HCT116 (cell line): ENCODE measurements around the gene EPHX1. TPM values are rescaled to one million over a fixed set of nuclear protein-coding genes. Genes with fewer than 3 reads are reported as not detected.

ENCODE experiments used
- ATAC-seq: fragments of 200-7000 bp; cut with Tn5 transposase; 2 replicates; pipeline ENCODE4 v1.9.1; 2020; ENCODE audit warnings: mild to moderate bottlenecking, moderate library complexity
- BruUV-seq: library from RNA; stranded (reverse); fragments of 400-500 nt; replicated peaks from 2 replicates; lab custom pipeline; 2021; lab: Mats Ljungman, UMichigan
- CTCF ChIA-PET: fragments of 300-600 bp; sonication (Branson Sonifier 250); formaldehyde crosslinking; loops from one replicate; lab custom pipeline; 2021; ENCODE audit warnings: antibody characterized with exemption; lab: Charles Lee
- POLR2A ChIA-PET: fragments of 300-600, 350-600 bp; sonication (Branson Sonifier 250); formaldehyde crosslinking; loops from one replicate; lab custom pipeline; 2021; ENCODE audit warnings: antibody characterized with exemption; lab: Charles Lee
- RAD21 ChIA-PET, 2 experiments: fragments of 300-600 bp; sonication (Branson Sonifier 250); formaldehyde crosslinking; loops; one replicate each; lab custom pipeline; 2023; ENCODE audit warnings: low total read pairs in 2 of 2; ENCODE audit not compliant: uncharacterized antibody in 2 of 2, unreplicated experiment in 2 of 2, low non-redundant PET in 1 of 2; lab: Charles Lee
- DNase-seq: peaks from one replicate; pipeline ENCODE4 v3.0.0-alpha.2; 2010; ENCODE audit warnings: low read depth, low spot score
- H2AFZ ChIP-seq: fragments of 200-600 bp; shearing (Covaris generic), sonication (generic); 2 replicates; pipeline ENCODE4 v1.6.1; 2017; ENCODE audit warnings: low read depth, mixed run types, mixed read lengths, antibody characterized with exemption, low read length; ENCODE audit not compliant: poor library complexity, severe bottlenecking
- H3K27ac ChIP-seq: 2 replicates; pipeline ENCODE4 v1.5.1; 2012; ENCODE audit warnings: low read depth, low read length
- H3K27me3 ChIP-seq: fragments of 200-600 bp; sonication (generic); 2 replicates; pipeline ENCODE4 v1.6.1; 2016; ENCODE audit warnings: mixed run types, low read length, mixed read lengths; ENCODE audit not compliant: insufficient read depth
- H3K36me3 ChIP-seq, 2 experiments: fragments of 200-500 bp in 1 of 2; fragments of 200-600 bp in 1 of 2; sonication (Bioruptor generic) in 1 of 2; sonication (generic) in 1 of 2; 2 replicates each; pipeline versions ENCODE4 v1.5.1 to v1.6.1; 2014 to 2016; ENCODE audit warnings: low read length in 2 of 2, inconsistent platforms in 1 of 2, mixed read lengths in 1 of 2, mixed run types in 1 of 2; ENCODE audit not compliant: insufficient read depth in 2 of 2, control insufficient read depth in 1 of 2
- H3K4me1 ChIP-seq, 2 experiments: fragments of 200-600 bp in 1 of 2; sonication (generic) in 1 of 2; 2 replicates each; pipeline versions ENCODE4 v1.5.1 to v1.6.1; 2012 to 2017; ENCODE audit warnings: low read length in 2 of 2, inconsistent platforms in 1 of 2, mild to moderate bottlenecking in 1 of 2, mixed read lengths in 1 of 2, mixed run types in 1 of 2, moderate library complexity in 1 of 2; ENCODE audit not compliant: insufficient read depth in 2 of 2, control insufficient read depth in 1 of 2
- H3K4me2 ChIP-seq: fragments of 200-600 bp; sonication (generic); 2 replicates; pipeline ENCODE4 v1.6.1; 2017; ENCODE audit warnings: mixed run types, low read length, mixed read lengths
- H3K4me3 ChIP-seq, 2 experiments: fragments of 200-600 bp in 1 of 2; sonication (generic) in 1 of 2; replicated peaks in 1 of 2; 2 replicates each; pipeline ENCODE4 v1.5.1; 2011 to 2016; ENCODE audit warnings: low read length in 2 of 2, control low read depth in 1 of 2, low read depth in 1 of 2, mild to moderate bottlenecking in 1 of 2, mixed read lengths in 1 of 2, mixed run types in 1 of 2
- H3K79me2 ChIP-seq: fragments of 200-600 bp; sonication (generic); 2 replicates; pipeline ENCODE4 v1.6.1; 2017; ENCODE audit warnings: mild to moderate bottlenecking, mixed run types, low read length, moderate library complexity, mixed read lengths; ENCODE audit not compliant: insufficient read depth
- H3K9ac ChIP-seq: fragments of 200-600 bp; sonication (generic); 2 replicates; pipeline ENCODE4 v1.6.1; 2016; ENCODE audit warnings: low read length, mixed read lengths
- H3K9me2 ChIP-seq: fragments of 200-600 bp; sonication (generic), shearing (Covaris generic); 2 replicates; pipeline ENCODE4 v1.6.1; 2017; ENCODE audit warnings: mixed run types, mild to moderate bottlenecking, moderate library complexity; ENCODE audit not compliant: insufficient read depth
- H3K9me3 ChIP-seq, 2 experiments: fragments of 200-500 bp in 1 of 2; fragments of 200-600 bp in 1 of 2; sonication (Bioruptor generic) in 1 of 2; sonication (generic) in 1 of 2; 2 replicates each; pipeline ENCODE4 v1.6.1; 2014 to 2017; ENCODE audit warnings: low read length in 2 of 2, mixed read lengths in 2 of 2, inconsistent platforms in 1 of 2, low read depth in 1 of 2, mild to moderate bottlenecking in 1 of 2, mixed run types in 1 of 2, moderate library complexity in 1 of 2; ENCODE audit not compliant: control insufficient read depth in 1 of 2, insufficient read depth in 1 of 2
- H4K20me1 ChIP-seq: fragments of 200-600 bp; sonication (generic), shearing (Covaris generic); 2 replicates; pipeline ENCODE4 v1.6.1; 2017; ENCODE audit warnings: mixed run types, mild to moderate bottlenecking, moderate library complexity; ENCODE audit not compliant: insufficient read depth
- CBX3 ChIP-seq: IDR thresholded peaks from 2 replicates; pipeline ENCODE4 v1.6.1; 2012; ENCODE audit warnings: low read depth
- CEBPB ChIP-seq: IDR thresholded peaks from 2 replicates; pipeline ENCODE4 v1.6.1; 2012; ENCODE audit warnings: low read depth
- EGR1 ChIP-seq: IDR thresholded peaks from 2 replicates; pipeline ENCODE4 v1.6.1; 2012; ENCODE audit warnings: low read depth
- ELF1 ChIP-seq: IDR thresholded peaks from 2 replicates; pipeline ENCODE4 v1.6.1; 2012; ENCODE audit warnings: low read depth, borderline replicate concordance
- EZH2 ChIP-seq: fragments of 200-600 bp; sonication (generic); IDR thresholded peaks from 2 replicates; pipeline ENCODE4 v1.6.1; 2017; ENCODE audit warnings: antibody characterized with exemption, mixed run types
- EZH2phosphoT487 ChIP-seq: fragments of 200-600 bp; IDR thresholded peaks from 2 replicates; pipeline ENCODE4 v1.6.1; 2018; ENCODE audit warnings: antibody characterized with exemption, borderline replicate concordance
- FOSL1 ChIP-seq: IDR thresholded peaks from 2 replicates; pipeline ENCODE4 v1.6.1; 2012; ENCODE audit warnings: low read depth
- JUND ChIP-seq: IDR thresholded peaks from 2 replicates; pipeline ENCODE4 v1.6.1; 2012
- POLR2A ChIP-seq: IDR thresholded peaks from 2 replicates; pipeline ENCODE4 v1.7.0; 2011; ENCODE audit warnings: borderline replicate concordance; ENCODE audit not compliant: insufficient read depth, insufficient read length; ENCODE audit errors: extremely low read depth
- POLR2AphosphoS5 ChIP-seq: IDR thresholded peaks from 2 replicates; pipeline ENCODE4 v1.6.1; 2011; ENCODE audit warnings: mild to moderate bottlenecking, low read depth, low read length, moderate library complexity
- RAD21 ChIP-seq: IDR thresholded peaks from 2 replicates; pipeline ENCODE4 v1.6.1; 2012; ENCODE audit warnings: low read depth, mild to moderate bottlenecking
- SIN3A ChIP-seq: IDR thresholded peaks from 2 replicates; pipeline ENCODE4 v1.6.1; 2012; ENCODE audit warnings: low read depth
- SP1 ChIP-seq: IDR thresholded peaks from 2 replicates; pipeline ENCODE4 v1.6.1; 2012; ENCODE audit warnings: low read depth
- SRF ChIP-seq: IDR thresholded peaks from 2 replicates; pipeline ENCODE4 v1.6.1; 2012; ENCODE audit warnings: low read depth
- TCF7L2 ChIP-seq: IDR thresholded peaks from 2 replicates; pipeline ENCODE4 v1.7.0; 2011; ENCODE audit warnings: borderline replicate concordance, inconsistent platforms; ENCODE audit not compliant: insufficient read depth, insufficient read length; ENCODE audit errors: extremely low read depth
- ZFX ChIP-seq: fragments of 450-650 bp; IDR thresholded peaks from 2 replicates; pipeline ENCODE4 v1.6.1; 2017
- intact Hi-C: fragments of 100-400 bp; cut with micrococcal nuclease; formaldehyde crosslinking; loops from 2 replicates; pipeline ENCODE4 v1.10.0; 2022
- total RNA-seq: library from RNA; stranded (reverse); gene quantifications from one replicate; pipeline ENCODE4 v1.2.1, GENCODE V29; 2021; ENCODE audit not compliant: unreplicated experiment
- TF ChIP-seq, protein P1 (sequence below): IDR thresholded peaks from 2 replicates; pipeline ENCODE4 v1.6.1; 2012
- TF ChIP-seq, protein P2 (sequence below): IDR thresholded peaks from 2 replicates; pipeline ENCODE4 v1.6.1; 2011; ENCODE audit warnings: mild to moderate bottlenecking, low read length, moderate library complexity; ENCODE audit not compliant: insufficient replicate concordance; ENCODE audit errors: extremely low read depth
- TF ChIP-seq, protein P3 (sequence below): IDR thresholded peaks from 2 replicates; pipeline ENCODE4 v1.6.1; 2012; ENCODE audit warnings: low read depth
- TF ChIP-seq, protein P4 (sequence below): IDR thresholded peaks from 2 replicates; pipeline ENCODE4 v1.6.1; 2012

The EPHX1 gene
- total RNA-seq, 1 experiment from 2014 or later, result 44.6 TPM

DNA sequence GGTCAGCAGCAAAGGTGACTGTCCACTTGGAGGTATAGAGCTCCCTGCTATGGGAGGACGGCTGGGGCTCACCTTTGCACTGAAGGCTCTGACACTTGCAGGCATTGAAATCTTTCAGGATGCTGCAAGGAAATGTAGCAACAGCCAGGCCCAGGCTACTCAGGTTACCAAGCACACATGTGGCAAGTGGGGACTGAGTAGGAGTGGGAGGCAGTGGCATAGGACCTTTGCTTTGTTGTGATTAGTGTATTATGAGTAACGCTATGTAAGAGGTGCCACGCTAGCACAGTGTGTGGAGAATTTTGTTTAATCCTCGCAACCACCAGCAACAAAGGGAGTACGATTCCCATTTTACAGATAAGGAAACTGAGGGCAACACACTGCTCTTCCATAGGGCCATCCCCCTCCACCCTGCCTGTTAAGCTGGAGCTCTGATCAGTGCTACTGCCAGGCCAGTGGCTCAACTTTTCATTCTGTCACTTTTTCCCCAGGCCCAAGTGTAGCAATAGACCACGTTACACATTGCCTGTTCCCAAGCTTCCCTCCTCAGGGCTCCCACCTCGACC is 51.0 kb downstream of the EPHX1 start:
- H3K4me3 ChIP-seq, result no peak overlapping the region
- ATAC-seq (no peak), DNase-seq (no peak)
- no peaks in the 10 kb centered on the region for H3K79me2 ChIP-seq
- no peaks in the 10 kb centered on the region for H3K9me3 ChIP-seq
- ChIA-PET POLR2A (no interaction called here), RAD21 (no interaction called here), CTCF (no interaction called here)
- TF ChIP-seq POLR2A, result no peak
- no peak for TF ChIP-seq SP1
- TF ChIP-seq CEBPB, result no peak
- TF ChIP-seq EGR1, result no peak
- no peak for TF ChIP-seq RAD21
- TF ChIP-seq SIN3A, result no peak
- TF ChIP-seq, protein P1, sequence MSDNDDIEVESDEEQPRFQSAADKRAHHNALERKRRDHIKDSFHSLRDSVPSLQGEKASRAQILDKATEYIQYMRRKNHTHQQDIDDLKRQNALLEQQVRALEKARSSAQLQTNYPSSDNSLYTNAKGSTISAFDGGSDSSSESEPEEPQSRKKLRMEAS, result no peak
- TF ChIP-seq TCF7L2, result no peak
- no peak for TF ChIP-seq ZFX
- TF ChIP-seq CBX3, result no peak
- TF ChIP-seq FOSL1, result no peak
- TF ChIP-seq EZH2phosphoT487, result no peak
- TF ChIP-seq, protein P2, sequence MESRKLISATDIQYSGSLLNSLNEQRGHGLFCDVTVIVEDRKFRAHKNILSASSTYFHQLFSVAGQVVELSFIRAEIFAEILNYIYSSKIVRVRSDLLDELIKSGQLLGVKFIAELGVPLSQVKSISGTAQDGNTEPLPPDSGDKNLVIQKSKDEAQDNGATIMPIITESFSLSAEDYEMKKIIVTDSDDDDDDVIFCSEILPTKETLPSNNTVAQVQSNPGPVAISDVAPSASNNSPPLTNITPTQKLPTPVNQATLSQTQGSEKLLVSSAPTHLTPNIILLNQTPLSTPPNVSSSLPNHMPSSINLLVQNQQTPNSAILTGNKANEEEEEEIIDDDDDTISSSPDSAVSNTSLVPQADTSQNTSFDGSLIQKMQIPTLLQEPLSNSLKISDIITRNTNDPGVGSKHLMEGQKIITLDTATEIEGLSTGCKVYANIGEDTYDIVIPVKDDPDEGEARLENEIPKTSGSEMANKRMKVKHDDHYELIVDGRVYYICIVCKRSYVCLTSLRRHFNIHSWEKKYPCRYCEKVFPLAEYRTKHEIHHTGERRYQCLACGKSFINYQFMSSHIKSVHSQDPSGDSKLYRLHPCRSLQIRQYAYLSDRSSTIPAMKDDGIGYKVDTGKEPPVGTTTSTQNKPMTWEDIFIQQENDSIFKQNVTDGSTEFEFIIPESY, result no peak
- no peak for TF ChIP-seq EZH2
- no peak for TF ChIP-seq JUND
- TF ChIP-seq POLR2AphosphoS5, result no peak
- no peak for TF ChIP-seq SRF
- TF ChIP-seq ELF1, result no peak
- TF ChIP-seq, protein P3, sequence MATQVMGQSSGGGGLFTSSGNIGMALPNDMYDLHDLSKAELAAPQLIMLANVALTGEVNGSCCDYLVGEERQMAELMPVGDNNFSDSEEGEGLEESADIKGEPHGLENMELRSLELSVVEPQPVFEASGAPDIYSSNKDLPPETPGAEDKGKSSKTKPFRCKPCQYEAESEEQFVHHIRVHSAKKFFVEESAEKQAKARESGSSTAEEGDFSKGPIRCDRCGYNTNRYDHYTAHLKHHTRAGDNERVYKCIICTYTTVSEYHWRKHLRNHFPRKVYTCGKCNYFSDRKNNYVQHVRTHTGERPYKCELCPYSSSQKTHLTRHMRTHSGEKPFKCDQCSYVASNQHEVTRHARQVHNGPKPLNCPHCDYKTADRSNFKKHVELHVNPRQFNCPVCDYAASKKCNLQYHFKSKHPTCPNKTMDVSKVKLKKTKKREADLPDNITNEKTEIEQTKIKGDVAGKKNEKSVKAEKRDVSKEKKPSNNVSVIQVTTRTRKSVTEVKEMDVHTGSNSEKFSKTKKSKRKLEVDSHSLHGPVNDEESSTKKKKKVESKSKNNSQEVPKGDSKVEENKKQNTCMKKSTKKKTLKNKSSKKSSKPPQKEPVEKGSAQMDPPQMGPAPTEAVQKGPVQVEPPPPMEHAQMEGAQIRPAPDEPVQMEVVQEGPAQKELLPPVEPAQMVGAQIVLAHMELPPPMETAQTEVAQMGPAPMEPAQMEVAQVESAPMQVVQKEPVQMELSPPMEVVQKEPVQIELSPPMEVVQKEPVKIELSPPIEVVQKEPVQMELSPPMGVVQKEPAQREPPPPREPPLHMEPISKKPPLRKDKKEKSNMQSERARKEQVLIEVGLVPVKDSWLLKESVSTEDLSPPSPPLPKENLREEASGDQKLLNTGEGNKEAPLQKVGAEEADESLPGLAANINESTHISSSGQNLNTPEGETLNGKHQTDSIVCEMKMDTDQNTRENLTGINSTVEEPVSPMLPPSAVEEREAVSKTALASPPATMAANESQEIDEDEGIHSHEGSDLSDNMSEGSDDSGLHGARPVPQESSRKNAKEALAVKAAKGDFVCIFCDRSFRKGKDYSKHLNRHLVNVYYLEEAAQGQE, result no peak
- TF ChIP-seq, protein P4, sequence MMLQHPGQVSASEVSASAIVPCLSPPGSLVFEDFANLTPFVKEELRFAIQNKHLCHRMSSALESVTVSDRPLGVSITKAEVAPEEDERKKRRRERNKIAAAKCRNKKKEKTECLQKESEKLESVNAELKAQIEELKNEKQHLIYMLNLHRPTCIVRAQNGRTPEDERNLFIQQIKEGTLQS, result no peak
- BruUV-seq, result no TSS peak
- H4K20me1 ChIP-seq, result no peaks in the 10 kb centered on the region; the same call in 1 of the 2 replicates
- H3K36me3 ChIP-seq, result peaks cover 0 to 11% of the 10 kb centered on the region in 2 experiments; a peak in 3 of 4 replicates
- H3K4me1 ChIP-seq, result peaks cover 7 to 10% of the 10 kb centered on the region in 2 experiments
- H2AFZ ChIP-seq, result no peak overlapping the region
- intact Hi-C loops, result no loop called here
- no peak overlapping the region for H3K27ac ChIP-seq
- H3K27me3 ChIP-seq, result no peaks in the 10 kb centered on the region
- no peak overlapping the region for H3K4me2 ChIP-seq
- H3K9ac ChIP-seq, result no peak overlapping the region
- no peaks in the 10 kb centered on the region for H3K9me2 ChIP-seq
